Lung (tissue), 12 donors: ENCODE results near the gene LUZP1. TPM values are rescaled to one million over a fixed set of nuclear protein-coding genes. Genes with fewer than 3 reads are reported as not detected.

Experiments used
- ATAC-seq: fragments of 200-7000 bp; cut with Tn5 transposase; one replicate; pipeline ENCODE4 v1.9.1; 2020; ENCODE audit warnings: moderate number of reproducible peaks; ENCODE audit not compliant: insufficient read depth, low FRiP score
- DNase-seq, 3 donors: peaks; one replicate each; pipeline ENCODE4 v3.0.0-alpha.2; 2013 to 2017
- H3K27ac ChIP-seq, 2 donors: one replicate each; pipeline ENCODE4 v1.5.1; 2013; ENCODE audit warnings: mild to moderate bottlenecking in 2 of 2, moderate library complexity in 2 of 2, control low read depth in 1 of 2, inconsistent platforms in 1 of 2, low read depth in 1 of 2, low read length in 1 of 2
- H3K27me3 ChIP-seq, 3 donors: one replicate each; pipeline ENCODE4 v1.5.1; 2013; ENCODE audit warnings: low read length in 2 of 3; ENCODE audit not compliant: control insufficient read depth in 3 of 3, insufficient read depth in 3 of 3
- H3K36me3 ChIP-seq, 4 donors: one replicate each; pipeline ENCODE4 v1.5.1; 2013; ENCODE audit warnings: low read length in 4 of 4, mild to moderate bottlenecking in 1 of 4, moderate library complexity in 1 of 4; ENCODE audit not compliant: control insufficient read depth in 4 of 4, insufficient read depth in 4 of 4
- H3K4me1 ChIP-seq, 5 donors: one replicate each; pipeline ENCODE4 v1.5.1; 2013; ENCODE audit warnings: low read length in 5 of 5, mild to moderate bottlenecking in 2 of 5, moderate library complexity in 1 of 5; ENCODE audit not compliant: control insufficient read depth in 5 of 5, insufficient read depth in 5 of 5
- H3K4me3 ChIP-seq: one replicate; pipeline ENCODE4 v1.5.1; 2013; ENCODE audit warnings: mild to moderate bottlenecking, control low read depth, moderate library complexity
- H3K9ac ChIP-seq, 2 donors: one replicate each; pipeline ENCODE4 v1.5.1; 2013; ENCODE audit warnings: low read length in 2 of 2, control low read depth in 1 of 2; ENCODE audit not compliant: insufficient read depth in 1 of 2
- H3K9me3 ChIP-seq, 4 donors: one replicate each; pipeline ENCODE4 v1.5.1; 2013; ENCODE audit warnings: low read length in 3 of 4, mild to moderate bottlenecking in 1 of 4, moderate library complexity in 1 of 4; ENCODE audit not compliant: control insufficient read depth in 4 of 4, insufficient read depth in 3 of 4
- CTCF ChIP-seq: IDR thresholded peaks from 2 replicates; pipeline ENCODE4 v1.5.1; 2012; ENCODE audit warnings: mild to moderate bottlenecking; ENCODE audit errors: control extremely low read depth, extremely low read depth
- WGBS, 2 donors: extraction: QIAGEN DNeasy Blood & Tissue Kit; methylation state at CpG; one replicate each; pipeline ENCODE4 v1.1.7; 2013; 5-methylcytosine and 5-hydroxymethylcytosine counted together
- polyA plus RNA-seq, 2 donors: library from polyadenylated mRNA; stranded (reverse); fragments of 200-250 nt; gene quantifications; one replicate each; pipeline ENCODE4 v1.2.1, GENCODE V29; 2013
- total RNA-seq, 2 donors: library from RNA; depleted of rRNA in 1 of 2; stranded (reverse); fragments of >200 nt in 1 of 2; gene quantifications; one replicate each; pipeline ENCODE4 v1.2.1, GENCODE V29; 2014 to 2021
- donor health status: control.
- donor health status: control.
- donor health status: Bipolar disorder and iron deficiency.
- donor health status: healthy.
- donor health status: DM: yes; HTN: yes; CAD: no.

Gene LUZP1
- total and polyA plus RNA-seq, 4 donors = 4.0 to 27.5 (median 17.7) TPM

- Histone ChIP-seq H3K9ac (no peak overlapping the region), H3K27ac (no peak overlapping the region), H3K9me3 (no peaks in the 10 kb centered on the region), H3K36me3 (peaks cover 34 to 56% (median 39%) of the 10 kb centered on the region in 4 donors), H3K4me1 (peaks cover 0 to 3% (median 0%) of the 10 kb centered on the region in 5 donors), H3K27me3 (no peaks in the 10 kb centered on the region), H3K4me3 (no peak overlapping the region)
- TF ChIP-seq CTCF = no peak
- ATAC-seq = no peak
- no peak for DNase-seq
- WGBS, 2 donors = 91 to 93% methylated on average over 6 of the region's 6 CpGs
These were observed 89.6 kb downstream of the LUZP1 start for GRCh38 chr1:23079025-23079424.

- ATAC-seq (no peak), DNase-seq (no peak)
- TF ChIP-seq CTCF = no peak
- Histone ChIP-seq H3K36me3 (peaks cover 24 to 52% (median 32%) of the 10 kb centered on the region in 4 donors), H3K4me1 (peaks cover 0 to 4% (median 0%) of the 10 kb centered on the region in 5 donors), H3K27me3 (no peaks in the 10 kb centered on the region), H3K9ac (no peak overlapping the region), H3K4me3 (no peak overlapping the region), H3K27ac (no peak overlapping the region), H3K9me3 (no peaks in the 10 kb centered on the region)
These were observed 94.6 kb downstream of the LUZP1 start for GRCh38 chr1:23074012-23074411.

DNA sequence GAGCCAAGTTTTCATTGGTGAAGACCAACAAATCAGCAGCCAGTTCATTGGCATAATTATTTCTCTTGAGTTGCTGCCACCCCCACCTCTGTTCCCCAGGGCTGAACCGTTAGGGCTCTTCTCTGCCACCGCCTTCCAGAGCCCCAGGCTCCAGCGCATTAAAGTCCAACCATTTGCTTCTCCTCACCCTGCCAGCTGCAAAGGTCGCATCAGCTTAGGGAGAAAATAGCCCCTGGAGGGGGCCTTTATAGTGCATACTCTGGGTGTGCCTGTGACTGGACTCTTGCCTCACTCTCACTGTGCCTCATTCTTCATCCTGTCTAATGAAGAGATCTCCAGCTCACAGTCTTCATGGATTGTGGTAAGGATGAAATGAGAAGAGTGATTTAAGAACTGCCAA lies 99.0 kb downstream of the LUZP1 start:
- Histone ChIP-seq H3K9ac (no peak overlapping the region), H3K36me3 (peaks cover 19 to 42% (median 28%) of the 10 kb centered on the region in 4 donors), H3K4me3 (no peak overlapping the region), H3K4me1 (peaks cover 0 to 4% (median 0%) of the 10 kb centered on the region in 5 donors), H3K9me3 (no peaks in the 10 kb centered on the region), H3K27ac (no peak overlapping the region), H3K27me3 (no peaks in the 10 kb centered on the region)
- DNase-seq (no peak), ATAC-seq (no peak)
- no peak for TF ChIP-seq CTCF
- WGBS, 2 donors = 92 to 100% methylated on average over 4 of the region's 4 CpGs

- peaks cover 19 to 47% (median 28%) of the 10 kb centered on the region in 4 donors for H3K36me3 ChIP-seq
These were observed 99.5 kb downstream of the LUZP1 start for GRCh38 chr1:23069149-23069548.

More at GRCh38 chr1:23069149-23069548, 99.5 kb downstream of the LUZP1 start:
- Histone ChIP-seq H3K4me3 (no peak overlapping the region), H3K9me3 (no peaks in the 10 kb centered on the region), H3K27ac (no peak overlapping the region), H3K4me1 (peaks cover 0 to 4% (median 0%) of the 10 kb centered on the region in 5 donors), H3K9ac (no peak overlapping the region), H3K27me3 (no peaks in the 10 kb centered on the region)
- no peak for DNase-seq
- no peak for ATAC-seq
- 87 to 88% methylated on average over 2 of the region's 2 CpGs for WGBS, 2 donors
- TF ChIP-seq CTCF = no peak
